GOT3 (cell line): ENCODE results near the gene FOXN4.

ENCODE experiments used
- DNase-seq: peaks from one replicate; lab custom pipeline; 2025; ENCODE audit warnings: mixed read lengths; lab: John Stamatoyannopoulos, UW

Gene FOXN4

DNA sequence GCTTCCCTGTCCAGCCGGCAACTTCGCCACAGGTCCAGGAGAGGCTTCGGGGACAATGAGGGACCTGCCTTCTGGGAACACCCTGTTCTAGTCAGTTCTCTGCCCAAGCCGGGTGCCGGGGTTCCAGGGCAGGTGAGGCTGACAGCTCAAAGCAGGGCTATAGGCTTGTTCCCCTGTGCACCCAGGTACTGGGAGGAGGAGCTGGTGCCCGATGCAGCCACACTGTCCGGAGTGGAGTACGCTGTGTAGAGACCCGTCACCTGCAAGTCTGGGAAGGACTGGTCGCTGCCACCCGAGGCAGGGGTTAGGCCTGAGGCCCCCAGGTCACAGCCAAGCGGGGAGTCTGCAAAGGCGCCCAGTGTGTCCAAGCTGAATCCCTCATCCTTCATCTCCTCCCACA is 29.6 kb downstream of the FOXN4 start:
- no peak for DNase-seq

- no peak for DNase-seq
Measured at GRCh38 chr12:109278912-109279311, 30.2 kb downstream of the FOXN4 start.

DNA sequence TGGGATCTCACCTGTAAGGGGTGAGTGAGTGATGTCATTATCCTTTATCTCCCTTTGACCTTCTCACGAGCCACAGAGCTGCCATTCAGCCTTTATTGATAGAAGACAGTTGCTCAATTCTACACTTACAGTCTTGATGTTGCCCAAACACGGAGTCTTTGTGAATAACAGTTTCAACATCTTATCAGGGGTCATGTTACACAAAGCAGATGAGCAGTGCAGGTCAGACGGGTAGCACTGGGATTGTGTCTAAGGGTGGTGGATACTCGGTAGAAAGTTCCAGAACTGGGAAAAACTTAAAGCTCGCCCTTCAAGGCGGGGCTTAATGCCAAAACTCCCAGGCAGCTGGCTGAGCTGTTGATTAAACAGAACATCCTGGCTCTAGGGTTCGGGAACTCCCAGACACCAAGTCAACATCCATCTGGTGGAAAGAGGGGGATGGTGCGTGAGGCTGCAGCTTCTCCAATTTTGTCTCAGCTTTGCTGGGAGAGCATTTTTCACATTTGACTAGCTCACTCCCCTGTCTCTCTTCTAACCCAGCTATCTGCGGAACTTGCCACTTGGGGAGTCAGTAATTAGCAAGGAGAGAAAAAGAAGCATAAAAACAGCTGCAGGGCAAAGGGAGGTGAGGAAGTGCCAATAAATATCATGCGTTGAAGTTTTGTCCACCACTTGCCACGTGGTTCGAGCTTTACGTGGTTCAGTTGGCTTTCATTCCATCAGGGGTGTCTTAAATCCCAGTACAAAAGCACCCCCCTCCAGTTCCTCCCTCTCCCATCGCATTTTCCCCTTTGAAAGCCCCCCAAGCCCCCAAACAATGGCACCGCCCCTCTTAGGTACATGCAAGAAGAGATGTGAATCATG is 31.0 kb downstream of the FOXN4 start:
- no peak for DNase-seq

GRCh38 chr12:109277255-109277898 is 31.7 kb downstream of the FOXN4 start:
- DNase-seq, result no peak

GRCh38 chr12:109276160-109276559 is 32.9 kb downstream of the FOXN4 start:
- DNase-seq, result no peak

DNA sequence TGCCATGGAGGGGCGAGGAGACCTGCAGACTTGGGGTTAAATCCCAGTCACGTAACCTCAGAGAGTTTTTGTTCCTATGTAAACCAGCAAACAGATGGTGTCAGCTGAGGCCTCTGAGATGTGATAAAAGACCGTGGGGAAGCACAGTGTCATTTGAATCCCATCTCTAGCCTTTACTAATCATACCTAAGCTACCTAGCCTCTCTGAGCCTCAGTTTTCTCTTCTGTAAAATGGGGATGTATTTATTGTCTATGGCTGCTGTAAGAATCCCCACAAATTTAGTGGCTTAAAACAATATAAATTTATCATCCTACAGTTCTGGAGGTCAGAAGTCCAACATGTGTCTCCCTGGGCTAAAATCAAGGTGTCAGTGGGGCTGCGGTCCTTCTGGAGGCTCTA is 33.9 kb downstream of the FOXN4 start:
- DNase-seq, result no peak

- DNase-seq, result no peak
Measured at GRCh38 chr12:109274381-109274780, 34.7 kb downstream of the FOXN4 start.

GRCh38 chr12:109273354-109273753 is 35.7 kb downstream of the FOXN4 start:
- DNase-seq, result no peak

- no peak for DNase-seq
Measured at GRCh38 chr12:109271418-109271817, 37.7 kb downstream of the FOXN4 start.

DNA sequence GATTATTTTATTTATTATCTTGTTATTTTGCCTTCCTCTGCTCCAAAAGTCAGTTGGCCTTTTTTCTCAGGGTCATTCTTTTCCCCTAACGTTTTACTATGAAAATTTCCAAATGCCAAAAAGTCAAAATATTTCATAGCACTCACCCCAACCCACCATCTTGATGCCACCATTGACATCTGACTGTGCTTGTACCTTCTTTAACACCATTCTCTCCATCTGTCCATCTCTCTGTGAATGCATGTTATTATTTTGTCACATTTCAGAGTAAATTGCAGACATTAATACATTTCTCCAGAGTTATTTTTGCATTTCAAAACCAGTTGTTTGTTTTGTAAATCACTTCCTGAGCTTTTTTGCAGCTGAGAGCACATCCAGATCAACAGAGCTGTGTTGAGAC is 38.6 kb downstream of the FOXN4 start:
- no peak for DNase-seq

- DNase-seq, result no peak
Measured at GRCh38 chr12:109269428-109269827, 39.7 kb downstream of the FOXN4 start.

GRCh38 chr12:109268896-109269295 is 40.2 kb downstream of the FOXN4 start:
- no peak for DNase-seq

GRCh38 chr12:109267361-109267760 is 41.7 kb downstream of the FOXN4 start:
- DNase-seq, result no peak

DNA sequence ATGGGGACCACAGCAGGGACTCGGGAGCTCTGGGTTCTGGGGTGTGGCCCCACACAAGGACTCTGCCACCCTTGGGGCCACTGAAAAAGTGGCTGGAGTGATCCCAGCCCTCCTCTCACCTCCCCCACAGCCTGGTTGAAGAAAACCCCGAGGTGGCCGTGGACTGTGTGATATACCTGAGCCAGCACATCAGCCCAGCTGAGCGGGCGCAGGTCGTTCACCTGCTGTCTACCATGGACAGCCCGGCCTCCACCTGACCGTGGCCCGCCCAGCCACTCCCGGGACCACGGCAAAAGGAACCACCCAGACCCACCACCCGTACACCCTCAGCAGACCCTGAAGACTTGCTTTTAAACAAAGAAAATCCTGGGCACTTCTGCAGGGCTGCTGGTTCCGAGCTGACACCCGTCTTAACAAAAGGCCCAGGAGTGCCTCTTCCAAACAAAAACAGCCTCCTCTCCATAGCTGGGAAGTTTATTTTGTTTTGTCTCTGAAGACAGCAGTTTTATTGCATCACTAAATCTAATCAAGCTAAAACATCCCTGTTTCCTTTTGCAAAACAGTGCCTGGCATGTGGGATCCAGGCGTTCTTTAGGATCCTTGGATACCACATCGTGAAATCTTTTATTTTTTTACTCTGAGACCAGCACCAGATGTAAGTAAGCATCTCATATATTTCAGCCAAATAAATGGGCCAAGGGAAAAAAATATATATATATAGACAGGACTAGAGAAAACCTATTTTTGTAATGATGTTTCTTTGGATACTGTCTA is 42.8 kb downstream of the FOXN4 start:
- no peak for DNase-seq

DNA sequence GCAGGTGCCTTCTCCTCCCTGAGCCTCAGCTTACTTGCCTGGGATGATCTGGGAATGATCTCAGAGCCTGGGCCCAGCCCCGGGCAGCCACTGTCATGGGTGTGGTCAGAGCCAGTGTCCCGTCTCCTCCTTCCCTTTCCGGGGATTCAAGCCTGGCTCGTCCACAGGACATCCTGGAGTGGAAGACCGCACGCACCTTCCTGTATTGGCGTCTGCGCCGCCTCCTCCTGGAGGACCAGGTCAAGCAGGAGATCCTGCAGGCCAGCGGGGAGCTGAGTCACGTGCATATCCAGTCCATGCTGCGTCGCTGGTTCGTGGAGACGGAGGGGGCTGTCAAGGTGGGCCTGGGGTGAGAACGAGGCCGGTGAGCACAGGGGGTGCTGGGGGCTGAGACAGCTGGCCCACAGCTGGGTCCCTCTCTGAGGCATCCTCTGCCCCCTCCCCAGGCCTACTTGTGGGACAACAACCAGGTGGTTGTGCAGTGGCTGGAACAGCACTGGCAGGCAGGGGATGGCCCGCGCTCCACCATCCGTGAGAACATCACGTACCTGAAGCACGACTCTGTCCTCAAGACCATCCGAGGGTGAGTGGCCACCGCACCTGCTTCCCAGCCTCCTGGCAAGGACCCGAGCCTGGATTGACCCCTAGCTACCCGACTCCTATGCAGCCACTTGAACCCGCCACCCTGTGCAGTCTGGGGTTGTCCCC is 44.0 kb downstream of the FOXN4 start:
- no peak for DNase-seq

GRCh38 chr12:109264095-109264942 is 44.8 kb downstream of the FOXN4 start:
- DNase-seq, result no peak

- DNase-seq, result no peak
Measured at GRCh38 chr12:109263439-109263838, 45.6 kb downstream of the FOXN4 start.

DNA sequence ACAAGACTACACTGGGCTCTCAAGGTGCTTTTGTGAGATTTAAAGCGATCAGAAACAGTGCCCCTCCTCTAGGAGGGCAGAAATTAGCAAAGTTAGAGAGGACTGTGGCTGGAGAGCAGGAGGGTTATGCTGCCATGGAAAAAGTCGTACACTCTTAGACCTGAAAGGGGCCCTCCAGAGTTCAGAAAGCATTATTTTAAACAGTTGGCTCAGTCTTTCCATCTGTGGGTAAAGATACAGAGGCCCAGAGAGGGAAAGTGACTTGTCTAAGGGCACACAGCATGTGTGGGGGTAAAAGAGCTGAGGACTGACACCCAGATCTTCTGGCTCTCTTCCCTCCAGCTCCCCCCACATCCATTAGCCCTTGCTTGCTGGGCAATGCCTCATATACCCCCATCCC is 47.1 kb downstream of the FOXN4 start:
- no peak for DNase-seq

- DNase-seq, result no peak
Measured at GRCh38 chr12:109261087-109261486, 48.0 kb downstream of the FOXN4 start.

GRCh38 chr12:109259545-109259895 is 49.6 kb downstream of the FOXN4 start:
- DNase-seq, result no peak
